SU-DHL-6 (cell line): ENCODE measurements around the gene ATG14.

ENCODE experiments used
- CTCF ChIP-seq: fragments of 200-600 bp; sonication (generic); IDR thresholded peaks from one replicate; pipeline ENCODE4 v1.5.1; 2017; ENCODE audit warnings: antibody characterized with exemption, mild to moderate bottlenecking, low read length, moderate library complexity; ENCODE audit not compliant: insufficient read depth, poor library complexity, severe bottlenecking
- EZH2phosphoT487 ChIP-seq: fragments of 200-600 bp; sonication (generic), shearing (Covaris generic); conservative IDR thresholded peaks from 2 replicates; pipeline ENCODE4 v1.6.1; 2018; ENCODE audit warnings: mild to moderate bottlenecking, antibody characterized with exemption, low read length, moderate library complexity, mixed read lengths

GRCh38 chr14:55386037-55386808 lies 25.4 kb downstream of the ATG14 start:
- TF ChIP-seq CTCF = no peak
- no peak for TF ChIP-seq EZH2phosphoT487
